ENCODE results near the gene LONP2. TPM values are rescaled to one million over a fixed set of nuclear protein-coding genes. Genes with fewer than 3 reads are reported as not detected.

LONP2 gene
- total RNA-seq, 1 experiment from 2014 or later = 55.6 TPM

- H3K4me3 Mint-ChIP-seq (ENCODE audit: unreplicated experiment) = no peak overlapping the region
- H3K27ac Mint-ChIP-seq (ENCODE audit: low read depth, unreplicated experiment) = no peak overlapping the region
- no peaks in the 10 kb centered on the region for H3K27me3 Mint-ChIP-seq (ENCODE audit: insufficient read depth, unreplicated experiment)
- no TSS peak for BruUV-seq (replicated peaks)
- CTCF ChIA-PET = interaction anchor here (0.5 to 0.6 kb wide), 2 partner anchors 25 to 295 kb away, joined by 3 read pairs; no protein-coding TSS in a partner anchor
- H3K4me1 Mint-ChIP-seq (ENCODE audit: insufficient read depth, unreplicated experiment) = no peaks in the 10 kb centered on the region
- POLR2A ChIA-PET = interaction anchor here (1.2 kb wide), 1 partner anchor 20 kb away, joined by 4 read pairs; no protein-coding TSS in a partner anchor
- intact Hi-C loops (cut with micrococcal nuclease) = no loop called here
- peak; percentile 45 for DNase-seq (ENCODE audit: unreplicated experiment)
- no peaks in the 10 kb centered on the region for H3K9me3 Mint-ChIP-seq (ENCODE audit: unreplicated experiment)
- H3K36me3 Mint-ChIP-seq (ENCODE audit: insufficient read depth, unreplicated experiment) = no peaks in the 10 kb centered on the region
- TF ChIP-seq CTCF (IDR thresholded peaks at IDR 0.05; ENCODE audit: unreplicated experiment) = peak; percentile 12
These were observed 12.2 kb upstream of the LONP2 start for GRCh38 chr16:48231727-48232492.

- CTCF ChIA-PET = no interaction called here
- BruUV-seq (replicated peaks) = no TSS peak
- Mint-ChIP-seq H3K36me3 (ENCODE audit: insufficient read depth, unreplicated experiment) (no peaks in the 10 kb centered on the region), H3K27ac (ENCODE audit: low read depth, unreplicated experiment) (no peak overlapping the region), H3K4me3 (ENCODE audit: unreplicated experiment) (no peak overlapping the region), H3K27me3 (ENCODE audit: insufficient read depth, unreplicated experiment) (no peaks in the 10 kb centered on the region), H3K9me3 (ENCODE audit: unreplicated experiment) (no peaks in the 10 kb centered on the region), H3K4me1 (ENCODE audit: insufficient read depth, unreplicated experiment) (no peaks in the 10 kb centered on the region)
- intact Hi-C loops (cut with micrococcal nuclease) = no loop called here
- POLR2A ChIA-PET = no interaction called here
- DNase-seq (ENCODE audit: unreplicated experiment) = no peak
- no peak for TF ChIP-seq CTCF (IDR thresholded peaks at IDR 0.05; ENCODE audit: unreplicated experiment)
These were observed 11.5 kb upstream of the LONP2 start for GRCh38 chr16:48232493-48233040.

- intact Hi-C loops (cut with micrococcal nuclease) = no loop called here
These were observed 9.5 kb upstream of the LONP2 start for GRCh38 chr16:48234630-48235029.

More at GRCh38 chr16:48234630-48235029, 9.5 kb upstream of the LONP2 start:
- no peak overlapping the region for H3K4me3 Mint-ChIP-seq (ENCODE audit: unreplicated experiment)
- no peaks in the 10 kb centered on the region for H3K36me3 Mint-ChIP-seq (ENCODE audit: insufficient read depth, unreplicated experiment)
- H3K27ac Mint-ChIP-seq (ENCODE audit: low read depth, unreplicated experiment) = no peak overlapping the region
- CTCF ChIA-PET = interaction anchor here (0.6 to 0.7 kb wide), 2 partner anchors 77 to 962 kb away, joined by 3 to 5 read pairs; no protein-coding TSS in a partner anchor
- no peaks in the 10 kb centered on the region for H3K9me3 Mint-ChIP-seq (ENCODE audit: unreplicated experiment)
- no peak for TF ChIP-seq CTCF (IDR thresholded peaks at IDR 0.05; ENCODE audit: unreplicated experiment)
- no peaks in the 10 kb centered on the region for H3K4me1 Mint-ChIP-seq (ENCODE audit: insufficient read depth, unreplicated experiment)
- no peak for DNase-seq (ENCODE audit: unreplicated experiment)
- no peaks in the 10 kb centered on the region for H3K27me3 Mint-ChIP-seq (ENCODE audit: insufficient read depth, unreplicated experiment)
- no TSS peak for BruUV-seq (replicated peaks)
- POLR2A ChIA-PET = no interaction called here

Data from MCF 10A (cell line).